ENCODE measurements around the gene WBP11.

Gene WBP11

DNA sequence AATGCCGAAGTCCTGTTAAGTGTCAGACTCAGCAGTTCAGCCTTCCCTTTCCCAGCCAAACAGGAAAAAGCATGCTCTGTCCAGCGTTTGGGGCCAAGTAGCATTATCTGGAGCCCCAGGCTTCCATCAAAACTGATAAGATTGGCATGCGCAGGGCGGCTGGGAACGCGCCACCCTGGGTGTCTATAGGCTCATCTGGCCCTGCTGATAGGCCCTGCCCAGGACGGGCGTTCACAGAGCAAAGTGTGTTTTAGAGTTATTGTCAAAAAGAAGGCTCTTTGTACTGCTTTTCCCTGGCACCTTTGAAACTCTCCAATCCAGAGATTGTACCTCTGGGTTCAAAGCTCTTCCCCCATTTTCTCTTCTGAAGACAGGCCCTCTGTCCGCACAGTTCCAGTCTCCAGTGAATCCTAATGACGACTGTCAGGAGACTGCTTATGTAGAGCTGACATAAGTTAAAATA, 40.2 kb upstream of the WBP11 start, which contains the start of gene ART4:
Gene ART4 (minus strand): TSS at position 102 of the 463 bp plus-strand sequence. CDS start 413 bp downstream, outside the sequence.
- DNase-seq (ENCODE audit: insufficient read length, low spot score) (no peak), FAIRE-seq (no peak)
- TF ChIP-seq POU2F2 (IDR thresholded peaks at IDR 0.05; ENCODE audit: low read depth, low read length) (no peak), POLR2AphosphoS5 (IDR thresholded peaks at IDR 0.05; ENCODE audit: low read depth, low read length) (no peak), TAF1 (IDR thresholded peaks at IDR 0.05; ENCODE audit: low read depth, low read length) (no peak), SPI1 (IDR thresholded peaks at IDR 0.05; ENCODE audit: low read depth, low read length) (no peak), POLR2A (IDR thresholded peaks at IDR 0.05; ENCODE audit: low read depth, low read length) (no peak), PAX5 (IDR thresholded peaks at IDR 0.05; ENCODE audit: insufficient read depth, low read length, severe bottlenecking) (no peak)

DNA sequence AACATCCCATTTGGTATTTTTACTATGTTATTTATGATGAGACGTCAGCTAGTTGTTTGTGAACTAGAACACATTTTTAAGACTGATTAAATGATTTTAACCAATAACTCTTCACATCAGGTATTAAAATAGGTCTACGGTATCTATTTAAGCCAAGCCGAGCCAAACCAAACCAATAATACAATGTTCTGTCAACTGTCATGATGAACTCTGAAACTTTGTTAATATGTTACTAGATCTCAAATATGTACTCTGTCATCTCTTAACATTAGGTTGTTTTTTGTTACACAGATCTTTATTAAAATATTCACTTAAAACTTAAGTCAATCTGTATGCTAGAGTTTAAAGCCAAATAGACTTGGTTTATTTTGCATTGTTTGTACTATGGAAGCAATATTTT, 39.0 kb upstream of the WBP11 start:
- no peak for FAIRE-seq
- TF ChIP-seq POLR2A (IDR thresholded peaks at IDR 0.05; ENCODE audit: low read depth, low read length) (no peak), POU2F2 (IDR thresholded peaks at IDR 0.05; ENCODE audit: low read depth, low read length) (no peak), SPI1 (IDR thresholded peaks at IDR 0.05; ENCODE audit: low read depth, low read length) (no peak), PAX5 (IDR thresholded peaks at IDR 0.05; ENCODE audit: insufficient read depth, low read length, severe bottlenecking) (no peak), POLR2AphosphoS5 (IDR thresholded peaks at IDR 0.05; ENCODE audit: low read depth, low read length) (no peak), TAF1 (IDR thresholded peaks at IDR 0.05; ENCODE audit: low read depth, low read length) (no peak)
- no peak for DNase-seq (ENCODE audit: insufficient read length, low spot score)

DNA sequence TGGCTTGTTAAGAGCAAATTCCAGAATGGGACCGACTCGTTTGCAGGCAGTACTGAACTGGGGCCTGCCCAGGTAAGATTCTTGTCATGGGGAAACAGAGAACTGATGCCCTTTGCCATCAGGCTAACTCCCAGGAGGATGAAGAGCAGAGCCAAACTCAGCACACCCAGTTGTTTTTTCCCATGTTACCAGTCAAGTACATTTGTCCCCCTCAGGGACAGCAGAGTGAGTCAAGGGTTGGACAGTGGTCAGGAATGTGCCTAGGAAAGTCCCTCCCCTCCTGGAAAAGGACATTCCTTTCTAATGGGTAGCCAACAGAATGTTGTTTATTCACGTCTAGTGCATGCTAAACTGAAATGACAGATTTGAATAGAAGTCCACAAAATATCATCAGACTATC, 38.5 kb upstream of the WBP11 start:
- no peak for TF ChIP-seq SPI1 (IDR thresholded peaks at IDR 0.05; ENCODE audit: low read depth, low read length)
- no peak for TF ChIP-seq POU2F2 (IDR thresholded peaks at IDR 0.05; ENCODE audit: low read depth, low read length)
- TF ChIP-seq TAF1 (IDR thresholded peaks at IDR 0.05; ENCODE audit: low read depth, low read length): no peak
- TF ChIP-seq PAX5 (IDR thresholded peaks at IDR 0.05; ENCODE audit: insufficient read depth, low read length, severe bottlenecking): no peak
- no peak for TF ChIP-seq POLR2AphosphoS5 (IDR thresholded peaks at IDR 0.05; ENCODE audit: low read depth, low read length)
- no peak for TF ChIP-seq POLR2A (IDR thresholded peaks at IDR 0.05; ENCODE audit: low read depth, low read length)
- DNase-seq (ENCODE audit: insufficient read length, low spot score) (no peak), FAIRE-seq (no peak)

DNA sequence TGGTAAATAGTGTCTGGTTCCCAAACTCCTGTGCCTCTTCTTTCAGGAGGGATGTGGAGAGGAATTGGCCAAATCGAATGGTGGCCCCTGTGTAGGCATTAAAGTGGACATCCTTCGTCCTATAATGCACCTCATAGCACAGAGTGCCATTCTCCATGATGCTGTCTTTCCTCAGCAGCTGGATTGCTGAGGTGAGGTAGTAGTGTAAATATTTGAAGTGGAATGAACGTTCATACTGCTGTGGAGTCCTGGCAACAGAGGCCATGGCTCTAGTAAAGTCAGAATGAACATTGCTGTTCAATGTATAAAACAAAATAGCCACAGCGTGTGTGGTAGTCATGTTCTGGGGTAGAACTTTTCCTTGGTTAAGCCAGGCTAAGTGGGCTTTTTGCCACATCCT, 37.3 kb upstream of the WBP11 start:
- DNase-seq (ENCODE audit: insufficient read length, low spot score): no peak
- no peak for FAIRE-seq
- no peak for TF ChIP-seq POLR2AphosphoS5 (IDR thresholded peaks at IDR 0.05; ENCODE audit: low read depth, low read length)
- no peak for TF ChIP-seq TAF1 (IDR thresholded peaks at IDR 0.05; ENCODE audit: low read depth, low read length)
- TF ChIP-seq POU2F2 (IDR thresholded peaks at IDR 0.05; ENCODE audit: low read depth, low read length): no peak
- TF ChIP-seq SPI1 (IDR thresholded peaks at IDR 0.05; ENCODE audit: low read depth, low read length): no peak
- TF ChIP-seq POLR2A (IDR thresholded peaks at IDR 0.05; ENCODE audit: low read depth, low read length): no peak
- TF ChIP-seq PAX5 (IDR thresholded peaks at IDR 0.05; ENCODE audit: insufficient read depth, low read length, severe bottlenecking): no peak

DNA sequence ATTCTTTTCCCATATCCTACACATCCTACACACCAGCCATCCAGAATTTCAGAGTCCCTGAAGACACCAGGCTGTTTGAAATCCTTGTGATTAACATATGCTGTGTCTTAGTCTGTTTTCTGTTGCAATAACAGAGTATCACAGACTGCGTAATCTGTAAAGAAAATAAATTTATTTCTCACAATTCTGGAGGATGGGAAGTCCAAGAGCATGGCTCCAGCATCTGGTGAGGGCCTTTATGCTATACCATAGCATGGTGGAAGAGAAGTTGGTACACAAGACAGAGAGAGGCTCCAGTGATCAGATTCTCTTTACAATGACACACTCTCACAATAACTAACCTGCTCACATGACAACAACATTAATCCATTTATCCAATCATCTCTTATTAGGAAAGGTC, 36.0 kb upstream of the WBP11 start:
- FAIRE-seq: no peak
- no peak for TF ChIP-seq PAX5 (IDR thresholded peaks at IDR 0.05; ENCODE audit: insufficient read depth, low read length, severe bottlenecking)
- TF ChIP-seq POLR2AphosphoS5 (IDR thresholded peaks at IDR 0.05; ENCODE audit: low read depth, low read length): no peak
- TF ChIP-seq POLR2A (IDR thresholded peaks at IDR 0.05; ENCODE audit: low read depth, low read length): no peak
- TF ChIP-seq TAF1 (IDR thresholded peaks at IDR 0.05; ENCODE audit: low read depth, low read length): no peak
- no peak for TF ChIP-seq POU2F2 (IDR thresholded peaks at IDR 0.05; ENCODE audit: low read depth, low read length)
- no peak for TF ChIP-seq SPI1 (IDR thresholded peaks at IDR 0.05; ENCODE audit: low read depth, low read length)
- no peak for DNase-seq (ENCODE audit: insufficient read length, low spot score)

DNA sequence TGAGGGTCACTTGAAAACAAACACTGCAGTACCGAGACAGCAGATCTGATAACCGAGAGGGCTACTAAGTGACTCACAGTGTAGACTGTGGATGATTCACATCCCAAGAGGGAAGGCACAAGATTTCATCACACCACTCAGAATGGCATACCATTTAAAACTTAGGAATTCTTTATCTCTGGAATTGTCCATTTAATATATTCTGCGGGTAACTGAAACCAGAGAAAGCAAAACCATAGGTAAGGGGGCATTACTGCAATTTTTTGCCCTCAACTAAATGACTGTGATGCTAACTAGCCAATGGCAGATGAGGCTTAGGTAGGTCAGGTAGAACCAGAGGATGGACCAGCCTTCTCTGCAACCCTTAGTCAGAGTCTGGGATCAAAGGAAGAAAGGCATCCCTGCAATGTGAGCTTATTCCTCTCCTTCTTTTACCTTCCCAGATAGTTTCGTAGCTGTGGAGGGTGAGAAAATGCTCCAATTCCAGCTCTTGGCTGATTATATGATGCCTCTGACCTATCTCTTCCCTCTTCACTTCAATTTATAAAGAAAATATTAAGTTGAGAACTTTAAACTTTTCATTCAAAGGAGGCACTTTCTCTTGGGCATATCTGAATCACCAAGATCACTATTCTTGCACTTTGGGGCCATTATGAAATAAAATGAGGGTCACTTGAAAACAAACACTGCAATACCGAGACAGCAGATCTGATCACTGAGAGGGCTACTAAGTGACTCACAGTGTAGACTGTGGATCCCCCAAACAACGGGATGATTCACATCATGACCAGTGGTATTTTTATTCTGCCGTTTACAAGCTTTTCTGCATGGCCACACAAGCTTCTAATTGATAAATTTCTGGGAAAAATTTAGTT, 33.3 kb upstream of the WBP11 start:
- DNase-seq (ENCODE audit: insufficient read length, low spot score) (no peak), FAIRE-seq (no peak)
- TF ChIP-seq PAX5 (IDR thresholded peaks at IDR 0.05; ENCODE audit: insufficient read depth, low read length, severe bottlenecking): no peak
- TF ChIP-seq POLR2AphosphoS5 (IDR thresholded peaks at IDR 0.05; ENCODE audit: low read depth, low read length): no peak
- TF ChIP-seq POLR2A (IDR thresholded peaks at IDR 0.05; ENCODE audit: low read depth, low read length): no peak
- no peak for TF ChIP-seq POU2F2 (IDR thresholded peaks at IDR 0.05; ENCODE audit: low read depth, low read length)
- no peak for TF ChIP-seq SPI1 (IDR thresholded peaks at IDR 0.05; ENCODE audit: low read depth, low read length)
- TF ChIP-seq TAF1 (IDR thresholded peaks at IDR 0.05; ENCODE audit: low read depth, low read length): no peak

DNA sequence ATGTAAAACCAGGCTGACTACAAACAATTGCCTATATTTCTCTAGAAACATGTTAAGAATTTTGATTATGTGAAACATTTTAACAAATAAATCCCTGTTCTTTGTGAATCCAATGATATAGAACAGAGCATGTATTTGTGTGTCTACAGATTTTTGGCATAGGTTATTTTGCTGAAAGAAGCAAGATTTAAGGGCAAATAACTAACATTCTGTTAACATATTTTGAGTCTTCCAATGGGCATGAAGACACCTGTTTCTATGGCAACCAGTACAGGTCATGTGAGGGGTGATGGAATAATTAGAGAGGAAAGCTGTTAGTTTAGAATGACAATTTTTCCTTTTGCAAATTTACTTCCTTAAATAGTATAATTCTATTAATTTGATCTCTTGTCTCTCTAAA, 31.2 kb upstream of the WBP11 start:
- DNase-seq (ENCODE audit: insufficient read length, low spot score): no peak
- no peak for TF ChIP-seq POU2F2 (IDR thresholded peaks at IDR 0.05; ENCODE audit: low read depth, low read length)
- no peak for TF ChIP-seq PAX5 (IDR thresholded peaks at IDR 0.05; ENCODE audit: insufficient read depth, low read length, severe bottlenecking)
- no peak for FAIRE-seq

DNA sequence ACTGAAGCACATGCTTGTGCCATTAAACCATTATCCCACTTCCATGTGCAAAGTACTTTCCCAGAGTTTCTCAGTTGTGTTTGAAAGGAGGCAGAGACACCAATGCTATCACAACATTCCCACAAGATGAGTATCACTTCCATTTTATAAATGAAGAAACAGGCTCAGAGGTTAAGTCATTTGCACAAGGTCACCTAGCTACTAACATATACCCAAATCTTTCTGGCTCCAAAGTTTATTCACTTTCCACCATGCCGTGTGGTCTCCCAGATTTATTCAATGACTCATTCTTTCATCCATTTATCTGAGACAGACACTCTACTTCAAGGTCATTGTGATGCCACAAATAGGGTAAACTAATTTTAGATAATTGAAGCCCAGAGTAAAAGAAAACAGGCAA, 30.7 kb upstream of the WBP11 start:
- FAIRE-seq: no peak
- DNase-seq (ENCODE audit: insufficient read length, low spot score): no peak

DNA sequence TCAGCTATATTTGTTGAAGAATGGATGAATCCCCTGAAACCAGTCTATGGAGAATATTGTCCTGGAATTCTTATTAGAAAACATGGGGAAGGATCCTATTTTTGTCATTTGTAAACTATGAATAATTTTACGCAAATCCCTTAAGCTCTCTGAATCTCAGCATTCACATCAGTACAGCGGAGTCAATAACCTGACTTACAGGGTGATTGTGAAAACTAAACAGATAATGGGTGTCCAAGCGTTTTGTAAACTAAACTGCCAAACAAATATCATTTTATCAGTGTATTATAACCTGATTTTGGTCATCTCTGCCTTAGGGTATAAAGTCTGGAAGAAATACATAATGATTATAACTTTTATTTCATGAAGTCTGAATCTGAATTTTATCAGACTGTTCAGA, 30.1 kb upstream of the WBP11 start:
- TF ChIP-seq PAX5 (IDR thresholded peaks at IDR 0.05; ENCODE audit: insufficient read depth, low read length, severe bottlenecking) (no peak), POU2F2 (IDR thresholded peaks at IDR 0.05; ENCODE audit: low read depth, low read length) (no peak), SPI1 (IDR thresholded peaks at IDR 0.05; ENCODE audit: low read depth, low read length) (no peak), POLR2A (IDR thresholded peaks at IDR 0.05; ENCODE audit: low read depth, low read length) (no peak), TAF1 (IDR thresholded peaks at IDR 0.05; ENCODE audit: low read depth, low read length) (no peak), POLR2AphosphoS5 (IDR thresholded peaks at IDR 0.05; ENCODE audit: low read depth, low read length) (no peak)
- FAIRE-seq: no peak
- no peak for DNase-seq (ENCODE audit: insufficient read length, low spot score)

More for the DNA sequence above, 30.7 kb upstream of the WBP11 start:
- TF ChIP-seq POU2F2 (IDR thresholded peaks at IDR 0.05; ENCODE audit: low read depth, low read length): no peak

DNA sequence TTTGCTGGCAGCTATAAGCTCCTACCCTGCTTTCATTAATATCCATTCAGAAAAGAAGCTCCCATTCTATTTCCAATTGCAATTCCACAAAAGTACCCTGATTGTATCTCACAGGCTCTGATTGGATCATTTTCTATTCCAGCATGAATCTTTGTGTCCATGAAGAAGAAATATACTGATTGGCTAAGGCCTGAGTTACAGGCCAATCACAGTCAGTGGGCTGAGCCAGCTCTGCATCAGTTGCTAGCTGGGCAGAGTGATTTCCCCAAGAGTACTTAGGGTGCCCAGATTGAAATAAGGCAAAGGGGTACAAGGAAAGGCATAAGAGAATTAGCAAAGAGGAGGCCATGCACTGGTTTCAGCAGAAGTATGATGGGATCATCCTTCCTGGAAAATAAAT, 25.6 kb upstream of the WBP11 start:
- TF ChIP-seq POLR2A (IDR thresholded peaks at IDR 0.05; ENCODE audit: low read depth, low read length): no peak
- TF ChIP-seq POLR2AphosphoS5 (IDR thresholded peaks at IDR 0.05; ENCODE audit: low read depth, low read length): no peak
- no peak for TF ChIP-seq PAX5 (IDR thresholded peaks at IDR 0.05; ENCODE audit: insufficient read depth, low read length, severe bottlenecking)
- TF ChIP-seq POU2F2 (IDR thresholded peaks at IDR 0.05; ENCODE audit: low read depth, low read length): no peak
- no peak for TF ChIP-seq TAF1 (IDR thresholded peaks at IDR 0.05; ENCODE audit: low read depth, low read length)
- TF ChIP-seq SPI1 (IDR thresholded peaks at IDR 0.05; ENCODE audit: low read depth, low read length): no peak
- FAIRE-seq (no peak), DNase-seq (ENCODE audit: insufficient read length, low spot score) (no peak)
